Muscle layer of duodenum (tissue), 2 donors: Measurements from ENCODE around the gene OTP.
"Not testable (repeated sequence)": the region's sequence is repeated elsewhere in the genome, so short reads cannot be mapped to it uniquely, and the experiment has no call there.

ENCODE experiments used
- H3K27ac ChIP-seq: one replicate; pipeline ENCODE4 v1.7.0; 2013; ENCODE audit warnings: mild to moderate bottlenecking, low read length
- H3K27me3 ChIP-seq: one replicate; pipeline ENCODE4 v1.7.0; 2013; ENCODE audit warnings: low read depth, mild to moderate bottlenecking, control low read depth, low read length
- H3K36me3 ChIP-seq, 2 donors: one replicate each; pipeline ENCODE4 v1.7.0; 2013; ENCODE audit warnings: low read length in 2 of 2, control low read depth in 1 of 2, mild to moderate bottlenecking in 1 of 2; ENCODE audit not compliant: insufficient read depth in 2 of 2, control insufficient read depth in 1 of 2
- H3K4me1 ChIP-seq, 2 donors: one replicate each; pipeline ENCODE4 v1.7.0; 2013; ENCODE audit warnings: low read length in 2 of 2, mild to moderate bottlenecking in 2 of 2, control low read depth in 1 of 2, moderate library complexity in 1 of 2; ENCODE audit not compliant: insufficient read depth in 2 of 2, control insufficient read depth in 1 of 2
- H3K4me3 ChIP-seq, 2 donors: one replicate each; pipeline ENCODE4 v1.7.0; 2013; ENCODE audit warnings: low read length in 2 of 2, low read depth in 1 of 2, mild to moderate bottlenecking in 1 of 2
- H3K9me3 ChIP-seq, 2 donors: one replicate each; pipeline ENCODE4 v1.7.0; 2013; ENCODE audit warnings: low read length in 2 of 2, control low read depth in 1 of 2, mild to moderate bottlenecking in 1 of 2; ENCODE audit not compliant: control insufficient read depth in 1 of 2
- donor health status: healthy.

The OTP gene

GRCh38 chr5:77628840-77629508 is 9.5 kb downstream of the OTP start:
- peaks cover 59% of the 10 kb centered on the region for H3K27me3 ChIP-seq
- no peak overlapping the region for H3K27ac ChIP-seq
- peak overlapping the region in 1 of 2 donors; percentile 68 for H3K4me3 ChIP-seq

DNA sequence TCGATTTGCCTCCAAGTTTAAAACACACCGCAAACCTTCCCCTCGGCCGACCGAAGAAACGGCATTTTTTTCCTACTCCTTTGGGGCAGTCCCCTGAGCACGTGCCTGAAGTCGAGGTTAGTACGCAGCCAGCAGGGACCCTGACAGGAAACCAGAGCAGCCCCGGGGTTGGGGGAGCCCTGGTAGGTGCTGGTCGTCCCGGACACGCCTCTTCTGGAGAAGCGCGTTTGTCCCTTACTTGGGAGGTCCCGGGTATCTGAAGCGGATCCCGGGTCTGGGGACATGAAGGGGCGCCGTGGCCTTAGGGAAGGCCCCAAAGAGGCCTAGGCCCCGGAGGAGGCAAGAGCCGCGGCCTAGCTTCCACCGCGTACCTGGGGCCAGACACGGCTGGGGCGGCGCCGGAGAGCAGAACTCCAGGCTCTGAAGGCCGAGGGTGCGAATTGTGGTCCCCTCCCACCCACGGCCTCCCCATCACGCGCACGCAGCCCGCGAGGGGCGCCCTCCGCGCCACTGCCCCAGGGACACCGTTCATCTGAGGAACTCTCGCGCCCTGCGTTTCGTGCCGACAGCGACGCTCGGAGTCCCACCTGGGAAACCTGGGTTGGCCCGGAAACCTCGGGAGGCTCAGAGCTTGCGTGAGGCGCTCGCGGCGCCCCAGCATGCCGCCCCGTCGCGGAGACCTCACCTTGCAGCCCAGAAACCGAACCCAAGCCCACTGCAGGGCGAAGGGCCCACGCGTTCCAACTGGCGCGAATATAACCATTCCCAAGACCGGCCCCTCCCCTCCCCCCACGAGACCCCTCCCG is 10.4 kb downstream of the OTP start:
- Histone ChIP-seq H3K27me3 (peaks cover 55% of the 10 kb centered on the region), H3K27ac (no peak overlapping the region), H3K4me1 (peaks cover 0 to 38% of the 10 kb centered on the region in 2 donors), H3K36me3 (no peaks in the 10 kb centered on the region), H3K9me3 (peaks cover 0 to 3% of the 10 kb centered on the region in 2 donors), H3K4me3 (no peak overlapping the region)

More at GRCh38 chr5:77628840-77629508, 9.5 kb downstream of the OTP start:
- no peaks in the 10 kb centered on the region for H3K36me3 ChIP-seq
- peaks cover 0 to 3% of the 10 kb centered on the region in 2 donors for H3K9me3 ChIP-seq
- peaks cover 0 to 38% of the 10 kb centered on the region in 2 donors for H3K4me1 ChIP-seq

DNA sequence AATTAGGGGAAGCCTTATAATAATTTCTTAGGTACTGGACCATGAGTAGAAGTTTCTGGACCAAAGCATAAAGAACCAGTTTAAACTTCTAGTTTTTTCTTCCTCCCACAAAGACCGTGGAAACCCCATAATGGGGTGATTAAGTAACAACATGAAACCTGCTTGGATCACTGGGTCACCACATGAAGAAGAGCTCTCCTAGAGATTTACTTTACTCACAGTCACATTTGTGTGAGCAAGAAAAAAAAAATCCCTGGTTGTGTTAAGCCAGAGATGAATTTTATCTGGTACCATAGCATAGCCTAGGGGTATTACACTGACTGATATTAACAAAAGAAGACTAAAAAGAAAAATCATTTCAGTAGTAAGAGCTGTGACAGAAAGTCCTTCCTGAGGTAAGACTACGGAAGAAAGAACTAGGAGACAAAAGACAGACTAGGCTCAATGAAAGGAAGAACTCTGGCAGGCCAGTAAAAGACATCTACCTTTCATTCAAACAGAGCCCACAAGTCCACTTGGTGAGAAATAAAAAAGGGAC is 15.2 kb downstream of the OTP start:
- Histone ChIP-seq H3K36me3 (no peaks in the 10 kb centered on the region), H3K9me3 (peaks cover 0 to 3% of the 10 kb centered on the region in 2 donors), H3K27ac (no peak overlapping the region), H3K27me3 (peaks cover 18% of the 10 kb centered on the region), H3K4me1 (peaks cover 0 to 6% of the 10 kb centered on the region in 2 donors), H3K4me3 (no peak overlapping the region)

DNA sequence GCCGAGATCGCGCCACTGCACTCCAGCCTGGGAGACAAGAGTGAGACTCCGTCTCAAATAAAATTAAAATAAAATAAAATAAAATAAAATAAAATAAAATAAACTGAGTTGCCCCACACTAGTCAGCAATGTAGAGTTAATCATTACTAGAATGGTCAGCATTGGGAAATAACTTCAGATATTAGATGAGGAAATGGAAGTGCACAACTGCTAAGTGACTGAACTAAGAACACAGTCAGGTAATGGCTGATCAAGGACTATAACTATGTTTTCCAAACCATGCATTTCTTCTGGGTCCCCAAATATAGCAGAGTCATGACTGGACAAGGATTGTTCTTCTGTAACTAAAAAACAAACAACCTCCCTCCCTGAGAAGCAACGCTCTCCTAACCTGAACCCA is 17.1 kb downstream of the OTP start:
- H3K27ac ChIP-seq = no peak overlapping the region
- H3K36me3 ChIP-seq = no peaks in the 10 kb centered on the region
- no peaks in the 10 kb centered on the region for H3K4me1 ChIP-seq
- no peak overlapping the region for H3K4me3 ChIP-seq
- no peaks in the 10 kb centered on the region for H3K9me3 ChIP-seq
- peaks cover 8% of the 10 kb centered on the region for H3K27me3 ChIP-seq

GRCh38 chr5:77620405-77620804 is 18.1 kb downstream of the OTP start:
- Histone ChIP-seq H3K9me3 (no peaks in the 10 kb centered on the region), H3K4me1 (no peaks in the 10 kb centered on the region), H3K27me3 (peaks cover 8% of the 10 kb centered on the region), H3K4me3 (no peak overlapping the region), H3K36me3 (no peaks in the 10 kb centered on the region), H3K27ac (no peak overlapping the region)

DNA sequence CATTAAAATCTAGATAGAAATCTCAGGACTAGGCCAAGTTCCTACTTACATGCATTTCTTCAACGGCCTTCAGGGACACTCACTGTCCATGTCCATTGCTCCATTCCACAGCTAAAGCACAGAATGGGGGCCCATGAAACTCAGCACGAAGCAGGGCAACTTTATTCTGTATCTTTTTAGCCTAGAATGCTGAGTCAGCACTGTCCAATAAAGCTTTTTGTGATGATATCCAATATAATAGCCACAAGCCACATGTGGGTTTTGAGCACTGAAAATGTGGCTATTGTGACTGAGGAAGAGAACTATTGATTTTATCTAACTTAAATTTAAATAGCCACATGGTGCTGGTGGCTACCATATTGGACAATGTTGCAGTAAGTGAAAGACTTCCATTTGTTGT is 21.6 kb downstream of the OTP start:
- Histone ChIP-seq H3K27ac (no peak overlapping the region), H3K4me1 (no peaks in the 10 kb centered on the region), H3K36me3 (no peaks in the 10 kb centered on the region), H3K27me3 (peaks cover 3% of the 10 kb centered on the region), H3K9me3 (peaks cover 0 to 3% of the 10 kb centered on the region in 2 donors), H3K4me3 (no peak overlapping the region)

DNA sequence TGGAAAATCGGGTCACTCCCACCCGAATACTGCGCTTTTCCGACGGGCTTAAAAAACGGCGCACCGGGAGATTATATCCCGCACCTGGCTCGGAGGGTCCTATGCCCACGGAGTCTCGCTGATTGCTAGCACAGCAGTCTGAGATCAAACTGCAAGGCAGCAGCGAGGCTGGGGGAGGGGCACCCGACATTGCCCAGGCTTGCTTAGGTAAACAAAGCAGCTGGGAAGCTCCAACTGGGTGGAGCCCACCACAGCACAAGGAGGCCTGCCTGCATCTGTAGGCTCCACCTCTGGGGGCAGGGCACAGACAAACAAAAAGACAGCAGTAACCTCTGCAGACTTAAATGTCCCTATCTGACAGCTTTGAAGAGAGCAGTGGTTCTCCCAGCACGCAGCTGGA is 29.6 kb downstream of the OTP start:
- not testable (repeated sequence) for H3K36me3 ChIP-seq, H3K27ac ChIP-seq, H3K4me1 ChIP-seq, H3K27me3 ChIP-seq, H3K9me3 ChIP-seq, H3K4me3 ChIP-seq

DNA sequence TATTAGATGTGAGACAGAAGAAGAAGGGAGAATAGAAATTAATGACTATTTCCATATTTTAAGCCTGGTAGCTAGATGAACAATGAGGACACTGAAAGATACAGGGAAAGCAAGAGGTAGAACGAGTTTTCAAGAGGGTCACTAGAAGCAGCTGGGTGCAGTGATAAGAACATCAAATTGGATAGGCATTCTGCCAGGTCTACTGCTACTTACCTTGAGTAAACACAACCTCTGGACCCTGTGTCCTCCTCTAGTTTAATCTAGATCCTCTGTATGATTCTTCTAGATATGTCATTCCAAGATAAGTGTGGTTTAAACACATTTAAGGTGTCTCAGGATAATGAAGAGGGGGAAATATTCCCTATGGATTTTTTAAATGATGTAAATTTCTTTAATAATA is 31.2 kb downstream of the OTP start:
- no peak overlapping the region for H3K27ac ChIP-seq
- no peaks in the 10 kb centered on the region for H3K9me3 ChIP-seq
- no peaks in the 10 kb centered on the region for H3K27me3 ChIP-seq
- H3K4me1 ChIP-seq = no peaks in the 10 kb centered on the region
- no peaks in the 10 kb centered on the region for H3K36me3 ChIP-seq
- no peak overlapping the region for H3K4me3 ChIP-seq

DNA sequence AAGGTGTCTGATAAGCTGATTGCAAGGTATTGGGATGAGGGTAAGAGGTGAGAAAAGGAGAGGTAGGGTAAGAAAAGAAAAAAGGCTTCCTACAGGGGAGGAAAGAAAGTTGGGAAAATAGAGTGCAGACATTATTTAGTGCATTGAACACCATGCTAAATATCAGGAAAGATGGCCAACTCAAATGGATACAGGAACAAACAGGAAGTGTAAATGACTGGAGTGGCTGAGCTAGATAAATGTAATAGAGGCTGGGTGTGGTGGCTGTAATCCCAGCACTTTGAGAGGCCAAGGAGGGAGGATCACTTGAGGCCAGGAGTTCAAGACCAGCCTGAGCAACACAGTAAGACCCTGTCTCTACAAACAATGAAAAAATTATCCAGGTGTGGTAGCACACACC is 32.2 kb downstream of the OTP start:
- H3K4me3 ChIP-seq = no peak overlapping the region
- no peak overlapping the region for H3K27ac ChIP-seq
- H3K27me3 ChIP-seq = no peaks in the 10 kb centered on the region
- no peaks in the 10 kb centered on the region for H3K9me3 ChIP-seq
- no peaks in the 10 kb centered on the region for H3K36me3 ChIP-seq
- no peaks in the 10 kb centered on the region for H3K4me1 ChIP-seq

GRCh38 chr5:77599679-77600078 is 38.8 kb downstream of the OTP start:
- Histone ChIP-seq H3K27ac (no peak overlapping the region), H3K4me1 (no peaks in the 10 kb centered on the region), H3K36me3 (no peaks in the 10 kb centered on the region), H3K4me3 (no peak overlapping the region), H3K9me3 (no peaks in the 10 kb centered on the region), H3K27me3 (no peaks in the 10 kb centered on the region)

- H3K4me3 ChIP-seq = no peak overlapping the region
- no peaks in the 10 kb centered on the region for H3K4me1 ChIP-seq
- no peaks in the 10 kb centered on the region for H3K9me3 ChIP-seq
- H3K36me3 ChIP-seq = no peaks in the 10 kb centered on the region
- H3K27me3 ChIP-seq = no peaks in the 10 kb centered on the region
- H3K27ac ChIP-seq = no peak overlapping the region
Measured at GRCh38 chr5:77590347-77590746, 48.2 kb downstream of the OTP start.
